ENCODE measurements around the gene INPP5D. TPM values are rescaled to one million over a fixed set of nuclear protein-coding genes. Genes with fewer than 3 reads are reported as not detected.

The INPP5D gene
- total and polyA plus RNA-seq, 3 experiments from 2014 or later: 49.3 to 146 (median 51.0) TPM

DNA sequence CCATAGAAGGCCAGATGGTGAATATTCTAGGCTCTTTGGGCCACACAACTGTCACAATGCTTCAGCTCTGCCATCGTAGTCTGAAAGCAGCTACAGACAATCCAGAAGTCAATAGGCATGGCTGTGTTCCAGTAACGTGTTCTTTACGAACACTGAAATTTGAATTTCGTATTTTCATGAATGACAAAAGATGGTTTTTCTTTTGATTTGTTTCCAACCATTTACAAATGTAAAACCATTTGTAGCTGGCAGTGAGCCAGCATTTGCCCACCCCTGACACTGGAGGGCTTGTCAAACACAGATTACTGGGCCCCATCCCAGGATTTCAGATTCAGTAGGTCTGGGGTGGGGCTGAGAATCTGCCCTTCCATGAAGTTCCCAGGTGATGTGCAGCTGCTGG, 108.3 kb downstream of the INPP5D start:
- H3K27ac Mint-ChIP-seq: no peak overlapping the region

DNA sequence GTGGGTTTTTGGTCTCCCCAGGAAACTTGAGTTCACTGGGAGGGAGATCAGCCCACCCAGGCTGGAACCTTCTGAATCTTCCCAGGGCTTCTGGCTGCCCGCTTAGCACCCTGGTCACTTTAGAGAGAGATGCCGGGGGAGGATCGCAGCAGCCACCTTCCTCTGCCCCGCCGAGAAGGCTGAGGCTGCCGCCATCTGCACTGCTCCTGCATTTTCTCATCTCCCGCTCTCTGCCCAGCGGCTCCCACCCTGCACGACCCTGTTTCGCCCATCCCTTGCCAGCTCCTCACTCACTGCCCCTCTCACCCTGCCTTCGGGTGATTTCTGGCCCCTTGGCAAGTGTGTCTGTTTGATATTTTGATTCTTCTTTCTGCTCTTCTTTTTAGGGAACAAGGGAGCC, 108.8 kb downstream of the INPP5D start:
- Mint-ChIP-seq H3K36me3 (peaks cover 3 to 62% (median 20%) of the 10 kb centered on the region in 3 donors), H3K27me3 (no peaks in the 10 kb centered on the region), H3K4me3 (no peak overlapping the region), H3K9me3 (no peaks in the 10 kb centered on the region), H3K27ac (peak overlapping the region in 4 of 8 donors; percentile 32 to 72 (median 68)), H3K4me1 (no peaks in the 10 kb centered on the region)
- no peak for DNase-seq
- Histone ChIP-seq H3K4me1 (ENCODE audit: insufficient read depth, low read length) (peaks cover 22% of the 10 kb centered on the region), H3K27me3 (ENCODE audit: insufficient read depth, low read length, poor library complexity, severe bottlenecking) (no peaks in the 10 kb centered on the region), H3K36me3 (ENCODE audit: insufficient read depth, low read length) (peaks cover 67% of the 10 kb centered on the region), H3K4me3 (ENCODE audit: low read length) (no peak overlapping the region), H3K9me3 (ENCODE audit: low read length) (no peaks in the 10 kb centered on the region), H3K27ac (ENCODE audit: low read depth, low read length) (no peak overlapping the region)
- POLR2A ChIA-PET: no interaction called here
- CTCF ChIA-PET: no interaction called here

More for the DNA sequence above, 108.3 kb downstream of the INPP5D start:
- Histone ChIP-seq H3K27ac (ENCODE audit: low read depth, low read length) (no peak overlapping the region), H3K4me3 (ENCODE audit: low read length) (no peak overlapping the region), H3K36me3 (ENCODE audit: insufficient read depth, low read length) (peaks cover 69% of the 10 kb centered on the region), H3K4me1 (ENCODE audit: insufficient read depth, low read length) (peaks cover 22% of the 10 kb centered on the region), H3K27me3 (ENCODE audit: insufficient read depth, low read length, poor library complexity, severe bottlenecking) (no peaks in the 10 kb centered on the region), H3K9me3 (ENCODE audit: low read length) (no peaks in the 10 kb centered on the region)
- peaks cover 0 to 1% (median 0%) of the 10 kb centered on the region in 3 donors for H3K4me1 Mint-ChIP-seq
- peaks cover 3 to 58% (median 23%) of the 10 kb centered on the region in 3 donors for H3K36me3 Mint-ChIP-seq
- no peaks in the 10 kb centered on the region for H3K27me3 Mint-ChIP-seq
- no peak overlapping the region for H3K4me3 Mint-ChIP-seq
- POLR2A ChIA-PET: no interaction called here
- no peaks in the 10 kb centered on the region for H3K9me3 Mint-ChIP-seq
- CTCF ChIA-PET: no interaction called here
- DNase-seq: no peak

DNA sequence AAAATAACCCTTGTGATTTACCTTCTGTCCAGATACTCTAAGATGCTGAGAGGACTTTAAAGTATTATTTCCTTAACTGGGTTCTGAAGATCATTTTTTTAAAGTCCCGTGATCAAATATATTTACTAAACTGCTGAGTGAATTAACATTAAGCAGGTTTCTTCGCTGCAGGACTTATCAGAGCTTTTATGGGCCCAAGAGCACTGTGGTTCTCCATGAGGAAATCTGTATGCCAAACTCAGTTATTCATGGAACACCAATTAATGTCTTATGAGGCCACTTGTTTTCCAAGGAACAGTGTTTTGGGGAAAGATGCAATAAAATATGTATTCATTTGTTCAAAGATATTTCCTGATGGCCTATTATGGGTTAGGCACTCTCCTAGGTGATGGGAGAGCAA, 111.2 kb downstream of the INPP5D start:
- Mint-ChIP-seq H3K4me1 (peaks cover 0 to 5% (median 0%) of the 10 kb centered on the region in 3 donors), H3K9me3 (no peaks in the 10 kb centered on the region), H3K27me3 (no peaks in the 10 kb centered on the region), H3K36me3 (peaks cover 3 to 82% (median 20%) of the 10 kb centered on the region in 3 donors), H3K27ac (peak overlapping the region in 1 of 8 donors; percentile 71), H3K4me3 (no peak overlapping the region)
- H3K36me3 ChIP-seq (ENCODE audit: insufficient read depth, low read length): peaks cover 66% of the 10 kb centered on the region
- H3K27ac ChIP-seq (ENCODE audit: low read depth, low read length): no peak overlapping the region
- H3K9me3 ChIP-seq (ENCODE audit: low read length): no peaks in the 10 kb centered on the region
- H3K4me1 ChIP-seq (ENCODE audit: insufficient read depth, low read length): peaks cover 2% of the 10 kb centered on the region
- ChIA-PET CTCF (interaction anchor here (1.1 kb wide), 1 partner anchor 122 kb away, joined by 3 read pairs; no protein-coding TSS in a partner anchor), POLR2A (no interaction called here)
- no peak for DNase-seq
- no peaks in the 10 kb centered on the region for H3K27me3 ChIP-seq (ENCODE audit: insufficient read depth, low read length, poor library complexity, severe bottlenecking)
- H3K4me3 ChIP-seq (ENCODE audit: low read length): no peak overlapping the region

DNA sequence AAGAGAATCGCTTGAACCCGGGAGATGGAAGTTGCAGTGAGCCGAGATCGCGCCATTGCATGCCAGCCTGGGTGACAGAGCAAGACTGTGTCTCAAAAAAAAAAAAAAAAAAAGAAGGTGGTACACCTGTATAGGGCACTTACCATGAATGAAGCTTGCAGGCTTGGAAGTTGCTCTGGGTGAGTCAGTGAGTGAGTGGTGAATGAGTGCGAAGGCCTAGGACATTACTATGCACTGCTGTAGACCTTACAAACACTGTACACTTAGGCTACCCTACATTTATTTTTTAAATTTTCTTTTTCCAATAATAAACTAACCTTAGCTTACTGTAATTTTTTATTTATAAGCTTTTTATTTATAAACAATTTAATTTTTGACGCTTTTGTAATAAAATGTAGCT, 113.0 kb downstream of the INPP5D start:
- Histone ChIP-seq H3K4me3 (ENCODE audit: low read length) (no peak overlapping the region), H3K9me3 (ENCODE audit: low read length) (no peaks in the 10 kb centered on the region), H3K27me3 (ENCODE audit: insufficient read depth, low read length, poor library complexity, severe bottlenecking) (no peaks in the 10 kb centered on the region), H3K27ac (ENCODE audit: low read depth, low read length) (no peak overlapping the region), H3K4me1 (ENCODE audit: insufficient read depth, low read length) (no peaks in the 10 kb centered on the region), H3K36me3 (ENCODE audit: insufficient read depth, low read length) (peaks cover 70% of the 10 kb centered on the region)
- peaks cover 0 to 5% (median 0%) of the 10 kb centered on the region in 3 donors for H3K4me1 Mint-ChIP-seq
- no peaks in the 10 kb centered on the region for H3K9me3 Mint-ChIP-seq
- peak in 1 of 5 donors; percentile 5 for DNase-seq
- ChIA-PET POLR2A (no interaction called here), CTCF (interaction anchor here (2.1 kb wide), 1 partner anchor 113 kb away, joined by 4 read pairs; the partner anchor contains the start of gene INPP5D)
- no peak overlapping the region for H3K4me3 Mint-ChIP-seq
- peaks cover 3 to 89% (median 22%) of the 10 kb centered on the region in 3 donors for H3K36me3 Mint-ChIP-seq
- no peaks in the 10 kb centered on the region for H3K27me3 Mint-ChIP-seq
- H3K27ac Mint-ChIP-seq: peak overlapping the region in 1 of 8 donors; percentile 63

DNA sequence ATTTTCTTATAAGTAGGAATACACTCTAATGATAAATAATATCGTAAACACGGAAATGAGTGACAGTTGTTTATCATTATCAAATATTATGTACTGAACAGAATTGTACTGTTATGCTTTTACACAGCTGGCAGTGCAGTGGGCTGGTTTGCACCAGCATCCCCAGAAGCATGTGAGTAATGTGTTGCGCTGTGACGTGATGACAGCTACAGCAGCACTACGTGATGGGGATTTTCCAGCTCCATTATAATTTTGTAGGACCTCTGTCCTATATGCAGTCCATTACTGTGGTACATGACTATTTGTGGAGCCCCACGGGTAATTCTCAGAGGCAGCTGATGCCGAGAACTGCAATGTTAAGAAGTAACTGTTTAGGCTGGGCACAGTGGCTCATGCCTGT, 114.0 kb downstream of the INPP5D start:
- Mint-ChIP-seq H3K4me3 (no peak overlapping the region), H3K4me1 (peaks cover 0 to 8% (median 0%) of the 10 kb centered on the region in 3 donors), H3K27ac (no peak overlapping the region), H3K27me3 (no peaks in the 10 kb centered on the region), H3K9me3 (no peaks in the 10 kb centered on the region), H3K36me3 (peaks cover 5 to 87% (median 24%) of the 10 kb centered on the region in 3 donors)
- Histone ChIP-seq H3K27ac (ENCODE audit: low read depth, low read length) (no peak overlapping the region), H3K4me1 (ENCODE audit: insufficient read depth, low read length) (no peaks in the 10 kb centered on the region), H3K4me3 (ENCODE audit: low read length) (no peak overlapping the region), H3K36me3 (ENCODE audit: insufficient read depth, low read length) (peaks cover 67% of the 10 kb centered on the region), H3K27me3 (ENCODE audit: insufficient read depth, low read length, poor library complexity, severe bottlenecking) (no peaks in the 10 kb centered on the region), H3K9me3 (ENCODE audit: low read length) (no peaks in the 10 kb centered on the region)
- ChIA-PET POLR2A (no interaction called here), CTCF (interaction anchor here (2.1 kb wide), 1 partner anchor 114 kb away, joined by 4 read pairs; the partner anchor contains the start of gene INPP5D)
- peak in 1 of 5 donors; percentile 29 for DNase-seq

DNA sequence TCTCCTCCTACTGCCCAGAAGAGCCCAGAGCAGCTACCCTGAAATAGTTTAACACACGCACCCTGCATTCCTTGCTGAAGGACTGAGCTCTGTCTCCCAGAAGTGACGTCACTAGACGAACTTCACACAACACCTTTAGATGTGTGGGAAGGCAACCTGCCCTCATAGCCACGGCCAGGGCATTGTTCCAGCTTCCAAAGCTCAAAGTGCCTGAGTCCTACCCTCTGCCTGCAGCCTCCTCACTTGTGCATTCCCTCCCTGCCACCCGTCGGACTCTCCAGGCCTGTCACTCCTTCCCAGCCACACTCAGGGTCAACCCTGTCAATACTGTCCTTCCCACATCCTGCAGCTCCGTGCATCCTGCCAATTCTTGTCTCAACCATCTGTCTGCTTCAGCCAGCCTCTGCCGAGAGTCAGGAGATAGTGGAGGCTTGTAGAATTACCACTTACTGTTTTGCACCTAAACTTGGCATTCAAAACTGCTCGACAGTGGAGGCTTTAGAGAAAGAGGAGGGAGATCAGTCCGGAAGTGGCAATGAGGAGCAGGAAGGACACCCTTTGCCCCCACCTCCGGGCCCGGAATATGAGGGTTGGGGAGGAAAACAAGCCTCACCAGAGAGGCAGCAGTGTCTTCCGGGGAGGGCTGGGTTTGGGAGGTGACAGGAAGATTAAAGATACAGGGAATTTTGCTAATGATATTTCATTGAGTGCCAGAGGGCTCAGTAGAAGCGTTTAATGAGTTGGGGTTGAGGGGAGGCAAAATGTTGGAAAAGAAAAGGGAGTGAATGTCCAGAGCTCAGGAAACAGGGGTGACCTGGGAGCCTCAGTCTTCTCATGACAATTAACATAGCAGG, 119.1 kb downstream of the INPP5D start:
- H3K9me3 ChIP-seq (ENCODE audit: low read length): no peaks in the 10 kb centered on the region
- H3K4me1 ChIP-seq (ENCODE audit: insufficient read depth, low read length): no peaks in the 10 kb centered on the region
- H3K4me3 Mint-ChIP-seq: no peak overlapping the region
- H3K36me3 Mint-ChIP-seq: peaks cover 11 to 87% (median 37%) of the 10 kb centered on the region in 3 donors
- no peak overlapping the region for H3K27ac ChIP-seq (ENCODE audit: low read depth, low read length)
- peak overlapping the region in 6 of 8 donors; percentile 25 to 79 (median 69) for H3K27ac Mint-ChIP-seq
- H3K9me3 Mint-ChIP-seq: no peaks in the 10 kb centered on the region
- no peaks in the 10 kb centered on the region for H3K27me3 ChIP-seq (ENCODE audit: insufficient read depth, low read length, poor library complexity, severe bottlenecking)
- CTCF ChIA-PET: no interaction called here
- peaks cover 0 to 21% (median 7%) of the 10 kb centered on the region in 3 donors for H3K4me1 Mint-ChIP-seq
- H3K4me3 ChIP-seq (ENCODE audit: low read length): no peak overlapping the region
- peaks cover 62% of the 10 kb centered on the region for H3K36me3 ChIP-seq (ENCODE audit: insufficient read depth, low read length)
- peak in 1 of 5 donors; percentile 18 for DNase-seq
- POLR2A ChIA-PET: no interaction called here
- no peaks in the 10 kb centered on the region for H3K27me3 Mint-ChIP-seq

DNA sequence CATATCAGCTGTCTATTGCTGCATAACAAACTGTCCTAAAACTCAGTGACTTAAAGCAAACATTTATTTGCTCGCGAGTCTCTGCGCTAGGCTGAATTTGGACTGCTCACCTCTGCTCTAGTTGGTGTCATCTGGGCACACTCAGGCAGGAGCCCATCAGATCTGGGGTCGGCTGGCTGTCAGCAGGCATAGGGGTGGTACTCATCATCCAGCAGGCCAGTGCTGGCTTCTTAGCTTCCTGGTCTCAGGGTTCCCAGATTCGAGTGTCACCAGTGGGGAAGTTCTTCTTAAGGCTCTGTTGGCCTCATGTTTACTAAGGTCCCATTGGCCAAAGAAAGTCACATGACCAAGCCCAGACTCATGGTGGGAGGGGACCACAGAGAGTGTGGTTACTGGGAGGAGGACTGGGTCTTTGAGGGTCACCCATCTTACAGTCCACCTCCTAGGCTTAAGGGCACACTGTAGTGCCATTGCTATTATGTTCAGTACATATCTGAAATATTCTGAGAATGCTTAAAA, 119.8 kb downstream of the INPP5D start:
- Histone ChIP-seq H3K4me1 (ENCODE audit: insufficient read depth, low read length) (no peaks in the 10 kb centered on the region), H3K4me3 (ENCODE audit: low read length) (no peak overlapping the region), H3K9me3 (ENCODE audit: low read length) (no peaks in the 10 kb centered on the region), H3K27me3 (ENCODE audit: insufficient read depth, low read length, poor library complexity, severe bottlenecking) (no peaks in the 10 kb centered on the region), H3K36me3 (ENCODE audit: insufficient read depth, low read length) (peaks cover 67% of the 10 kb centered on the region), H3K27ac (ENCODE audit: low read depth, low read length) (no peak overlapping the region)
- no peaks in the 10 kb centered on the region for H3K9me3 Mint-ChIP-seq
- no peaks in the 10 kb centered on the region for H3K27me3 Mint-ChIP-seq
- H3K27ac Mint-ChIP-seq: peak overlapping the region in 6 of 8 donors; percentile 25 to 80 (median 62)
- H3K36me3 Mint-ChIP-seq: peaks cover 11 to 88% (median 37%) of the 10 kb centered on the region in 3 donors
- H3K4me1 Mint-ChIP-seq: peaks cover 0 to 21% (median 8%) of the 10 kb centered on the region in 3 donors
- CTCF ChIA-PET: no interaction called here
- no peak overlapping the region for H3K4me3 Mint-ChIP-seq
- peak in 1 of 5 donors; percentile 17 for DNase-seq
- POLR2A ChIA-PET: no interaction called here

DNA sequence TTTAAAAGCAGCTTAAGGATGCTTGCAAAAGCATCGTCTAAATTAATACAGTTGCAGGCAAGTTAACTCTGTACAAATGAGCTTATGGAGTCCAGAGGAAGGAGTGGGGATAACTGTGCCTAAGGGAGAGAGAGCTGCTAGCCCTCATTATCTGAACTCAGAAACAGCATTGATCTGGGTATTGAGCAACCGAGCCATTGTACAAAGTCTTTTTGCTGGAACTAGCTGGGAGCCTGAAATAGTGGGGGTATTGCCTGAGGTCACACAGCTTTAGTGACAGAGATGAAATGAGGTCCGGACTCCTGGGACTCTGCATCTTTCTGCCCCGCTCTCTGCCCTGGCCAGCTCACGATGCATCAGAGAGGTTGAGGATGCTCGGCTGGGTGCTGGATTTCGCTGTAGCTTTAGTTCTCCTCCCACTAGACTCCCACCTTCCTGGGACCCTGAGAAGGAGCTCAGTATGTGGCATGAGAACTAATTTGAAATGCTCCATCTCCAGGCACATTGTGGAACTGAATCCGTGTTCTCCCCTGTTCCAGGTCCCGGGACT, 123.8 kb downstream of the INPP5D start:
- Histone ChIP-seq H3K4me1 (ENCODE audit: insufficient read depth, low read length) (no peaks in the 10 kb centered on the region), H3K9me3 (ENCODE audit: low read length) (no peaks in the 10 kb centered on the region), H3K36me3 (ENCODE audit: insufficient read depth, low read length) (peaks cover 70% of the 10 kb centered on the region), H3K27ac (ENCODE audit: low read depth, low read length) (no peak overlapping the region), H3K4me3 (ENCODE audit: low read length) (no peak overlapping the region), H3K27me3 (ENCODE audit: insufficient read depth, low read length, poor library complexity, severe bottlenecking) (no peaks in the 10 kb centered on the region)
- Mint-ChIP-seq H3K27me3 (peaks cover 0 to 1% of the 10 kb centered on the region in 2 donors), H3K4me1 (peaks cover 0 to 15% (median 8%) of the 10 kb centered on the region in 3 donors), H3K4me3 (no peak overlapping the region), H3K27ac (peak overlapping the region in 5 of 8 donors; percentile 23 to 85 (median 35)), H3K9me3 (no peaks in the 10 kb centered on the region), H3K36me3 (peaks cover 17 to 95% (median 40%) of the 10 kb centered on the region in 3 donors)
- DNase-seq: peak in 1 of 5 donors; percentile 24
- ChIA-PET POLR2A (no interaction called here), CTCF (interaction anchor here (1.5 to 2.3 kb wide), 2 partner anchors 129 to 134 kb away, joined by 3 to 5 read pairs; no protein-coding TSS in a partner anchor)
